ENCODE results near the gene ECE2. TPM values are rescaled to one million over a fixed set of nuclear protein-coding genes. Genes with fewer than 3 reads are reported as not detected.

Gene ECE2
- total RNA-seq: not detected
- not detected for total RNA-seq (2013)
- 0 reads per million in 29 experiments for total RNA-seq

DNA sequence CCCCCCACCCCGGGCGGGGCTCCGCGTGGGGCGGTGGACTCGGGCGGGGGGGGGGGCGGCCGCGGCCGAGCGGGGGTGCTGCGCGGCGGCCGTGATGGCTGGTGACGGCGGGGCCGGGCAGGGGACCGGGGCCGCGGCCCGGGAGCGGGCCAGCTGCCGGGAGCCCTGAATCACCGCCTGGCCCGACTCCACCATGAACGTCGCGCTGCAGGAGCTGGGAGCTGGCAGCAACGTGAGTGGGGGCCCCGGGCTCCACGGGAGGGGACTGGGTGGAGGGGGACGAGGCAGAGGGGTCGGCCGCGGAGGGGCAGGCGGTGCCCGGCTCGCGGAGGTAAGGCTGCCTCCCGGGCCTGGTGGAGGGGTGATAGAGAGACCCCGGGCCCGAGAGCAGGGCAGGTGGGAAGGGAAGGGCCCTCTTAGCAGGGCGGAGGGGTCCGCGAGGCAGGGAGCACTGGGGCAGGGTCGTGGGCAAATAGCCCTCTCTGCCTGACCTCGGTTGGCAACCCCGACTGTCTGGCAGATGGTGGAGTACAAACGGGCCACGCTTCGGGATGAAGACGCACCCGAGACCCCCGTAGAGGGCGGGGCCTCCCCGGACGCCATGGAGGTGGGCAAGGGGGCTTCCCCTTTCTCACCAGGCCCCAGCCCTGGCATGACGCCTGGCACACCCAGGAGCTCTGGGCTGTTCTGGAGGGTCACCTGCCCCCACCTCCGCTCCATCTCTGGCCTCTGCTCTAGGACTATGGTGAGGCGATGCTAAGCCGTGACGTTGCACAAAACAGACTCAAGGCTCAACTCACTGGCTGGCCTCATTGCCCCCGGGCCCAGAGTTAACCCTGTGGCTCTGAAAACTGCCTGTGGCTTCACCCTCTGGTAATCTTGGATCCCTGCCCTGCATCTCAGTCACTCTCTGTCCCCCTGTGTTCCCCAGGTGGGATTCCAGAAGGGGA is at the start of gene ECE2:
ECE2 (plus strand) TSS at position 62 of the 950 bp plus-strand sequence; CDS start at position 194, 132 bp downstream.
- H3K4me3 ChIP-seq (ENCODE audit: control insufficient read depth in 1 of 2, extremely low read depth in 1 of 2, low read length in 1 of 2): no peak within 1 kb of the TSS
- ATAC-seq (replicated peaks in 1 of 4): no peak
- peaks cover 6 to 9% (median 9%) of the 10 kb centered on the region in 3 donors for H3K4me1 Mint-ChIP-seq
- no peaks in the 10 kb centered on the region for H3K36me3 Mint-ChIP-seq
- peaks cover 11 to 51% of the 10 kb centered on the region in 2 experiments for H3K27me3 ChIP-seq (replicated peaks in 1 of 2; ENCODE audit: control insufficient read depth in 2 of 2, extremely low read depth in 1 of 2, insufficient read depth in 2 of 2, low read length in 1 of 2)
- no peak within 1 kb of the TSS for H3K27ac Mint-ChIP-seq
- H3K27ac ChIP-seq (ENCODE audit: low read length): no peak within 1 kb of the TSS
- 21% methylated on average over 58 of the region's 65 CpGs for WGBS (ENCODE audit: insufficient coverage)
- no peak for DNase-seq
- ChIA-PET POLR2A (no interaction called here), CTCF (no interaction called here)
- no peaks in the 10 kb centered on the region for H3K36me3 ChIP-seq (ENCODE audit: control insufficient read depth in 2 of 2, extremely low read depth in 1 of 2, insufficient read depth in 1 of 2, low read length in 1 of 2)
- peak within 1 kb of the TSS in 2 of 3 donors; percentile 2 to 63 for H3K4me3 Mint-ChIP-seq
- peaks cover 44 to 51% of the 10 kb centered on the region in 2 donors for H3K27me3 Mint-ChIP-seq
- no peaks in the 10 kb centered on the region for H3K9me3 Mint-ChIP-seq
- H3K9me3 ChIP-seq: no peaks in the 10 kb centered on the region
- H3K4me1 ChIP-seq (ENCODE audit: control insufficient read depth in 1 of 2, extremely low read depth in 1 of 2, insufficient read depth in 2 of 2, low read length in 2 of 2): peaks cover 0 to 6% of the 10 kb centered on the region in 2 experiments

DNA sequence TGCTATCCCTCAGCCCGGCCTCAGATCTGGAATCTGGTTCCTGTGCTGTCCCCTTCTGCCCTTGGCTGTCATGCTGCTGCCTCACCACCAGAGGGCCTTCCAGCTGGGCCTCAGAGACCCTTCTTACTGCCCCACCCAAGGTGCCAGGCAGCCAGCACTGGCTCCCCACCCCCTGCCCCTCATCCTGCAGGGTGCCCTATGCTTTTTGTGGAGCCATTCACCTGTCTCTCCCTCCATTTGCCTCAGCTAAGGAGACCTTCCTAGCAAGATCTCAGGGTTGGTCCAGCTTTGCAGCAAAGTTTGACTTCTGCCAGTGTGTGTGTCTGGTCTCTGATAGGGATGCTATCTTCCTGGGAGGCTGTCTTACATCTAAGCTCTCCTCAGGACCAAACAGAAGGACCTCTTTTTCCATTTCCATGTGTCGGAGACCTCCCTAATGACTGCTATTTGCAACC is 48.3 kb upstream of the ECE2 start:
- ATAC-seq (replicated peaks in 1 of 4) (peak in 3 of 4 experiments; percentile 21 to 44 (median 34)), DNase-seq (peak in 26 of 35 experiments; percentile 12 to 70 (median 35))
- H3K27ac Mint-ChIP-seq: no peak overlapping the region
- peaks cover 44 to 52% of the 10 kb centered on the region in 2 donors for H3K27me3 Mint-ChIP-seq
- H3K9me3 ChIP-seq: no peaks in the 10 kb centered on the region
- H3K4me3 ChIP-seq (ENCODE audit: control insufficient read depth in 1 of 2, extremely low read depth in 1 of 2, low read length in 1 of 2): no peak overlapping the region
- H3K4me3 Mint-ChIP-seq: no peak overlapping the region
- WGBS (ENCODE audit: insufficient coverage): 40% methylated on average over 2 of the region's 2 CpGs
- CTCF ChIA-PET: interaction anchor here (0.6 to 3.3 kb wide), 29 partner anchors 7 to 675 kb away, joined by 3 to 20 read pairs (median 4); partner anchors contain the start of genes EEF1AKMT4 (in 2 of the 2), AP2M1 (in 1 of the 2), CAMK2N2 (in 1 of the 2) and EIF2B5 (in 1 of the 2)
- H3K9me3 Mint-ChIP-seq: no peaks in the 10 kb centered on the region
- peaks cover 9 to 58% of the 10 kb centered on the region in 2 experiments for H3K27me3 ChIP-seq (replicated peaks in 1 of 2; ENCODE audit: control insufficient read depth in 2 of 2, extremely low read depth in 1 of 2, insufficient read depth in 2 of 2, low read length in 1 of 2)
- no peak overlapping the region for H3K27ac ChIP-seq (ENCODE audit: low read length)
- H3K4me1 Mint-ChIP-seq: peaks cover 15 to 17% (median 15%) of the 10 kb centered on the region in 3 donors
- peaks cover 4 to 23% of the 10 kb centered on the region in 2 experiments for H3K4me1 ChIP-seq (ENCODE audit: control insufficient read depth in 1 of 2, extremely low read depth in 1 of 2, insufficient read depth in 2 of 2, low read length in 2 of 2)
- no peaks in the 10 kb centered on the region for H3K36me3 Mint-ChIP-seq
- H3K36me3 ChIP-seq (ENCODE audit: control insufficient read depth in 2 of 2, extremely low read depth in 1 of 2, insufficient read depth in 1 of 2, low read length in 1 of 2): no peaks in the 10 kb centered on the region
- POLR2A ChIA-PET: no interaction called here

GRCh38 chr3:184228376-184229137 is 47.3 kb upstream of the ECE2 start:
- no peaks in the 10 kb centered on the region for H3K9me3 ChIP-seq
- H3K27ac ChIP-seq (ENCODE audit: low read length): no peak overlapping the region
- DNase-seq (no peak), ATAC-seq (replicated peaks in 1 of 4) (no peak)
- H3K27me3 Mint-ChIP-seq: peaks cover 46 to 54% of the 10 kb centered on the region in 2 donors
- peak overlapping the region; percentile 62 to 82 (median 73) for H3K4me3 Mint-ChIP-seq
- H3K4me3 ChIP-seq (ENCODE audit: control insufficient read depth in 1 of 2, extremely low read depth in 1 of 2, low read length in 1 of 2): no peak overlapping the region
- no peaks in the 10 kb centered on the region for H3K9me3 Mint-ChIP-seq
- peaks cover 10 to 68% of the 10 kb centered on the region in 2 experiments for H3K27me3 ChIP-seq (replicated peaks in 1 of 2; ENCODE audit: control insufficient read depth in 2 of 2, extremely low read depth in 1 of 2, insufficient read depth in 2 of 2, low read length in 1 of 2)
- POLR2A ChIA-PET: interaction anchor here in 1 of 2 donors (0.5 kb wide), 2 partner anchors 44 to 303 kb away, joined by 3 read pairs; no protein-coding TSS in a partner anchor
- peaks cover 4 to 23% of the 10 kb centered on the region in 2 experiments for H3K4me1 ChIP-seq (ENCODE audit: control insufficient read depth in 1 of 2, extremely low read depth in 1 of 2, insufficient read depth in 2 of 2, low read length in 2 of 2)
- H3K27ac Mint-ChIP-seq: no peak overlapping the region
- H3K36me3 ChIP-seq (ENCODE audit: control insufficient read depth in 2 of 2, extremely low read depth in 1 of 2, insufficient read depth in 1 of 2, low read length in 1 of 2): no peaks in the 10 kb centered on the region
- CTCF ChIA-PET: interaction anchor here (0.7 to 3.3 kb wide), 19 partner anchors 9 to 314 kb away, joined by 3 to 20 read pairs (median 4); partner anchors contain the start of genes EEF1AKMT4 (in 2 of the 2) and CAMK2N2 (in 1 of the 2)
- peaks cover 15 to 17% (median 15%) of the 10 kb centered on the region in 3 donors for H3K4me1 Mint-ChIP-seq
- WGBS (ENCODE audit: insufficient coverage): 54% methylated on average over 4 of the region's 12 CpGs
- H3K36me3 Mint-ChIP-seq: no peaks in the 10 kb centered on the region

GRCh38 chr3:184229394-184230080 is 46.3 kb upstream of the ECE2 start, which contains the start of gene VWA5B2:
TSS of gene VWA5B2 (plus strand) at chr3:184229585. CDS start at chr3:184230529, 944 bp downstream.
- H3K4me3 ChIP-seq (ENCODE audit: control insufficient read depth in 1 of 2, extremely low read depth in 1 of 2, low read length in 1 of 2): peak within 1 kb of the TSS; percentile 50 to 77
- no peaks in the 10 kb centered on the region for H3K36me3 ChIP-seq (ENCODE audit: control insufficient read depth in 2 of 2, extremely low read depth in 1 of 2, insufficient read depth in 1 of 2, low read length in 1 of 2)
- peaks cover 4 to 23% of the 10 kb centered on the region in 2 experiments for H3K4me1 ChIP-seq (ENCODE audit: control insufficient read depth in 1 of 2, extremely low read depth in 1 of 2, insufficient read depth in 2 of 2, low read length in 2 of 2)
- H3K27me3 ChIP-seq (replicated peaks in 1 of 2; ENCODE audit: control insufficient read depth in 2 of 2, extremely low read depth in 1 of 2, insufficient read depth in 2 of 2, low read length in 1 of 2): peaks cover 10 to 75% of the 10 kb centered on the region in 2 experiments
- WGBS (ENCODE audit: insufficient coverage): under 1% methylated on average over 62 of the region's 66 CpGs
- peak; percentile 96 to 98 (median 97) for ATAC-seq (replicated peaks in 1 of 4)
- H3K27ac ChIP-seq (ENCODE audit: low read length): no peak within 1 kb of the TSS
- H3K9me3 Mint-ChIP-seq: no peaks in the 10 kb centered on the region
- H3K9me3 ChIP-seq: no peaks in the 10 kb centered on the region
- no peak within 1 kb of the TSS for H3K27ac Mint-ChIP-seq
- peak within 1 kb of the TSS; percentile 62 to 82 (median 73) for H3K4me3 Mint-ChIP-seq
- DNase-seq: peak; percentile 36 to 85 (median 67)
- ChIA-PET CTCF (interaction anchor here (0.8 to 3.3 kb wide), 3 partner anchors 20 to 22 kb away, joined by 3 to 14 read pairs (median 3); partner anchors contain the start of gene EEF1AKMT4 (in 2 of the 2)), POLR2A (no interaction called here)
- peaks cover 15 to 17% (median 15%) of the 10 kb centered on the region in 3 donors for H3K4me1 Mint-ChIP-seq
- H3K36me3 Mint-ChIP-seq: no peaks in the 10 kb centered on the region
- peaks cover 43 to 50% of the 10 kb centered on the region in 2 donors for H3K27me3 Mint-ChIP-seq

DNA sequence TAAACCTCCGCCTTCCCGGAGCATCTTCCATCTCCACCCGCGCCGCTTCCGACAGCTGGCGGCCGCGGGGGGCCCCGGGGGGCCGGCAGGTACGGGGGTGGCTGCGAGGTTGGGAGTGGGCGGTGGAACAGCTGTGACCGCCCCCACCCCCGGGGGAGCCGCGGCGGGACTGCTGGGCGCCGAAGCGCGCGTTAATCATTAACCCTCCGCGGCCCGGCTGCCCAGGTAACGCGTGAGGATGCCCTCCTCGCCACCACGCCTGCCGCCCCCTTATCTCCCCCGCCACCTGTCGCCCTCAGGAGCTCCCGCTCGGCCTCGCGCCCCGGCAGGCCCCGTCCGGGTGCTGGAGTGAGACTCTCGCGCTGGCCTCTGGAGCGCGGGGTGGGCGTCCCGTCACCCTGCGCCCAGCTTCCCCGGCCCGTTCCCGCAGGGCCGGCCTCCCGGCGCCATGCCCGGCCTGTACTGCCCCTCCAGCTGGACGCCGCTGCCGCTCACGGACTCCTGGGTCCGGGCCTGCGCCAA is 45.7 kb upstream of the ECE2 start:
- H3K27ac Mint-ChIP-seq: no peak overlapping the region
- H3K36me3 Mint-ChIP-seq: no peaks in the 10 kb centered on the region
- Histone ChIP-seq H3K27ac (ENCODE audit: low read length) (no peak overlapping the region), H3K27me3 (replicated peaks in 1 of 2; ENCODE audit: control insufficient read depth in 2 of 2, extremely low read depth in 1 of 2, insufficient read depth in 2 of 2, low read length in 1 of 2) (peaks cover 10 to 75% of the 10 kb centered on the region in 2 experiments), H3K4me3 (ENCODE audit: control insufficient read depth in 1 of 2, extremely low read depth in 1 of 2, low read length in 1 of 2) (peak overlapping the region; percentile 50 to 77), H3K36me3 (ENCODE audit: control insufficient read depth in 2 of 2, extremely low read depth in 1 of 2, insufficient read depth in 1 of 2, low read length in 1 of 2) (no peaks in the 10 kb centered on the region), H3K4me1 (ENCODE audit: control insufficient read depth in 1 of 2, extremely low read depth in 1 of 2, insufficient read depth in 2 of 2, low read length in 2 of 2) (peaks cover 4 to 23% of the 10 kb centered on the region in 2 experiments), H3K9me3 (no peaks in the 10 kb centered on the region)
- H3K9me3 Mint-ChIP-seq: no peaks in the 10 kb centered on the region
- H3K4me1 Mint-ChIP-seq: peaks cover 15 to 17% (median 15%) of the 10 kb centered on the region in 3 donors
- POLR2A ChIA-PET: no interaction called here
- DNase-seq (no peak), ATAC-seq (replicated peaks in 1 of 4) (no peak)
- H3K27me3 Mint-ChIP-seq: peaks cover 41 to 48% of the 10 kb centered on the region in 2 donors
- peak overlapping the region in 2 of 3 donors; percentile 59 to 82 for H3K4me3 Mint-ChIP-seq
- CTCF ChIA-PET: interaction anchor here (1.0 to 3.3 kb wide), 2 partner anchors 20 to 21 kb away, joined by 3 to 14 read pairs; partner anchors contain the start of gene EEF1AKMT4 (in 1 of the 2)
- WGBS (ENCODE audit: insufficient coverage): 2% methylated on average over 37 of the region's 61 CpGs
